ENCODE results near the gene TFPI. TPM values are rescaled to one million over a fixed set of nuclear protein-coding genes. Genes with fewer than 3 reads are reported as not detected.

TFPI gene
- total and polyA plus RNA-seq, 2 of the 8 experiments (the other 6 are each of a cell fraction or from before 2014, with no cell fraction given) = 2.0 to 7.1 TPM

DNA sequence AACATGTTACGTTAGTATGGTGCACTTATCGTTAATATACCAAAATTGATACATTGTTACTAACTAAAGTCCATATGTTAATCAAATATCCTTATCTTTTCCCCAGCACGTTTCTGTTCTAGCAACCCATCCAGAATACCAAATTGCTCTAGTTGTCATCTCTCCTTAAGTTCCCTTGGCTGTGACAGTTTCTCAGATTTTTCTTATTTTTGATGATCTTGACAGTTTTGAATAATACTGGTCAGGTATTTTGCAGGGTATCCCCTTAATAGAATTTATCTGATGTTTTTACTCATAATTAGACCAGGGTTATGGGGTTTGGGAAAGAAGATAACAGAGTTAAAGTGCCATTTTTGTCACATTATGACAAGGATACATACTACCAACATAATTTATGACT is 47.8 kb downstream of the TFPI start:
- Histone ChIP-seq H4K91ac (replicated peaks; ENCODE audit: insufficient read length, low read length) (no peak overlapping the region), H3K4me2 (ENCODE audit: insufficient read depth in 1 of 2, low read depth in 2 of 2, low read length in 2 of 2) (no peak overlapping the region)

More for the DNA sequence above, 47.8 kb downstream of the TFPI start:
- no peaks in the 10 kb centered on the region for H3K23me2 ChIP-seq (ENCODE audit: low read depth, low read length)
- no peaks in the 10 kb centered on the region for H4K20me1 ChIP-seq (replicated peaks in 1 of 2; ENCODE audit: control insufficient read depth in 1 of 2, insufficient read depth in 2 of 2, low read length in 2 of 2)
- H3K9me3 ChIP-seq (ENCODE audit: insufficient read depth in 2 of 2, low read depth in 1 of 2, low read length in 1 of 2) = no peaks in the 10 kb centered on the region
- no peak overlapping the region for H3K56ac ChIP-seq (replicated peaks; ENCODE audit: insufficient read length, low read depth, low read length)
- no peaks in the 10 kb centered on the region for H3K79me1 ChIP-seq (ENCODE audit: low read depth, low read length)
- TF ChIP-seq CHD1 (IDR thresholded peaks at IDR 0.05; ENCODE audit: low read depth, low read length) = no peak
- no peak for TF ChIP-seq TAF1 (IDR thresholded peaks at IDR 0.05; ENCODE audit: low read depth, low read length)
- no peak for TF ChIP-seq JUN (IDR thresholded peaks at IDR 0.05; ENCODE audit: low read depth, low read length)
- no peak for TF ChIP-seq CREB1 (IDR thresholded peaks at IDR 0.05)
- no peak for TF ChIP-seq SP2 (IDR thresholded peaks at IDR 0.05; ENCODE audit: low read length)
- no peak for TF ChIP-seq RXRA (IDR thresholded peaks at IDR 0.05; ENCODE audit: insufficient read depth, low read depth, low read length)
- no peak for TF ChIP-seq BCL11A (IDR thresholded peaks at IDR 0.05; ENCODE audit: low read depth in 2 of 2, low read length in 2 of 2)
- TF ChIP-seq HDAC2 (IDR thresholded peaks at IDR 0.05; ENCODE audit: borderline replicate concordance in 1 of 2, low read depth in 2 of 2, low read length in 2 of 2) = no peak
- no peak for TF ChIP-seq YY1 (IDR thresholded peaks at IDR 0.05; ENCODE audit: low read depth, low read length)
- TF ChIP-seq SUZ12 (IDR thresholded peaks at IDR 0.05; ENCODE audit: low read length) = no peak
- TF ChIP-seq NRF1 (IDR thresholded peaks at IDR 0.05; ENCODE audit: low read depth, low read length) = no peak
- no peak for TF ChIP-seq POLR2A (IDR thresholded peaks at IDR 0.05; ENCODE audit: control extremely low read depth in 1 of 2, low read depth in 2 of 2, low read length in 2 of 2)
- ChIA-PET POLR2A (ENCODE audit: partially characterized antibody) (no interaction called here), CTCF (ENCODE audit: partially characterized antibody) (interaction anchor here (8.6 kb wide), 1 partner anchor 77 kb away, joined by 331 read pairs; no protein-coding TSS in a partner anchor)
- no peak overlapping the region for H3K4me3 ChIP-seq (ENCODE audit: extremely low read depth in 1 of 4, insufficient read depth in 2 of 4, low read depth in 3 of 4, low read length in 4 of 4)
- no peak overlapping the region for H4K8ac ChIP-seq (ENCODE audit: extremely low read depth, insufficient read depth, low read length)
- H2AK5ac ChIP-seq (ENCODE audit: low read depth, low read length) = no peak overlapping the region
- H2BK20ac ChIP-seq (ENCODE audit: low read length) = no peak overlapping the region
- 90% methylated on average over 3 of the region's 3 CpGs; no CpG with 5 or more reads in 1 of the 2 experiments for WGBS, 2 experiments (ENCODE audit: extremely low coverage in 1 of 2, insufficient coverage in 1 of 2, insufficient read length in 1 of 2, insufficient replicate concordance in 2 of 2, low coverage in 1 of 2, low lambda C conversion rate in 2 of 2, missing lambda C conversion rate in 1 of 2)
- FAIRE-seq (no peak), DNase-seq (ENCODE audit: low read depth in 1 of 2, low spot score in 2 of 2) (no peak)
- H3K27me3 ChIP-seq (replicated peaks in 1 of 4; ENCODE audit: control insufficient read depth in 3 of 4, extremely low read depth in 1 of 4, insufficient read depth in 3 of 4, low read length in 3 of 4) = no peaks in the 10 kb centered on the region
- H3K4ac ChIP-seq (replicated peaks; ENCODE audit: insufficient read length, low read depth, low read length) = no peak overlapping the region
- no peak overlapping the region for H2BK5ac ChIP-seq (ENCODE audit: low read depth, low read length)
- H2BK12ac ChIP-seq (ENCODE audit: low read depth, low read length) = no peak overlapping the region
- no peaks in the 10 kb centered on the region for H3K79me2 ChIP-seq (ENCODE audit: control insufficient read depth in 1 of 2, insufficient read depth in 2 of 2, low read length in 2 of 2)
- no peak overlapping the region for H3K9ac ChIP-seq (replicated peaks in 1 of 4; ENCODE audit: extremely low read depth in 1 of 4, low read depth in 3 of 4, low read length in 3 of 4)
- H3K18ac ChIP-seq (ENCODE audit: extremely low read depth, low read length) = no peak overlapping the region
- H2BK15ac ChIP-seq (ENCODE audit: low read length) = no peak overlapping the region
- H3K4me1 ChIP-seq (replicated peaks in 1 of 4; ENCODE audit: control insufficient read depth in 3 of 4, insufficient read depth in 4 of 4, low read length in 3 of 4) = peaks cover 2 to 12% (median 7%) of the 10 kb centered on the region in 4 experiments
- no peak overlapping the region for H3K27ac ChIP-seq (ENCODE audit: low read depth, low read length)
- H3K14ac ChIP-seq (ENCODE audit: insufficient read length) = no peak overlapping the region
- no peaks in the 10 kb centered on the region for H3K36me3 ChIP-seq (ENCODE audit: control insufficient read depth in 2 of 4, insufficient read depth in 4 of 4, low read length in 3 of 4)
- H2AFZ ChIP-seq (ENCODE audit: low read length) = no peak overlapping the region
- H4K5ac ChIP-seq (ENCODE audit: insufficient read length, low read depth, low read length) = no peak overlapping the region
- H3K23ac ChIP-seq (ENCODE audit: insufficient read length) = no peak overlapping the region
- no peak overlapping the region for H2BK120ac ChIP-seq (replicated peaks; ENCODE audit: low read depth, low read length)
